Muscle layer of colon (tissue), 2 donors: ENCODE results near the gene PSRC1.
A peak's percentile ranks its signal among the peaks of the same experiment; 100 is the strongest.

Experiments used
- H3K27ac ChIP-seq: one replicate; pipeline ENCODE4 v1.7.0; 2013; ENCODE audit warnings: low read depth, mild to moderate bottlenecking, low read length, moderate library complexity
- H3K27me3 ChIP-seq, 2 donors: one replicate each; pipeline ENCODE4 v1.7.0; 2013; ENCODE audit warnings: low read length in 2 of 2, mild to moderate bottlenecking in 2 of 2; ENCODE audit not compliant: insufficient read depth in 2 of 2, control insufficient read depth in 1 of 2
- H3K36me3 ChIP-seq: one replicate; pipeline ENCODE4 v1.7.0; 2013; ENCODE audit warnings: mild to moderate bottlenecking, low read length; ENCODE audit not compliant: insufficient read depth
- H3K4me1 ChIP-seq: one replicate; pipeline ENCODE4 v1.7.0; 2013; ENCODE audit warnings: mild to moderate bottlenecking, low read length; ENCODE audit not compliant: insufficient read depth
- H3K4me3 ChIP-seq, 2 donors: one replicate each; pipeline ENCODE4 v1.7.0; 2013; ENCODE audit warnings: low read length in 2 of 2, low read depth in 1 of 2, mild to moderate bottlenecking in 1 of 2, moderate library complexity in 1 of 2
- H3K9ac ChIP-seq: one replicate; pipeline ENCODE4 v1.7.0; 2013; ENCODE audit warnings: low read length
- H3K9me3 ChIP-seq: one replicate; pipeline ENCODE4 v1.7.0; 2013; ENCODE audit warnings: mild to moderate bottlenecking, low read length
- donor health status: abdominal sarcoma.
- donor health status: Adenocarcinoma of cecum.

The PSRC1 gene

GRCh38 chr1:109282952-109283747 is at the start of gene PSRC1:
PSRC1 (minus strand) TSS chr1:109283145.
- Histone ChIP-seq H3K4me1 (peaks cover 18% of the 10 kb centered on the region), H3K27me3 (no peaks in the 10 kb centered on the region), H3K36me3 (no peaks in the 10 kb centered on the region), H3K9me3 (no peaks in the 10 kb centered on the region), H3K4me3 (peak within 1 kb of the TSS; percentile 58 to 85), H3K27ac (peak within 1 kb of the TSS; percentile 84), H3K9ac (peak within 1 kb of the TSS; percentile 51)

DNA sequence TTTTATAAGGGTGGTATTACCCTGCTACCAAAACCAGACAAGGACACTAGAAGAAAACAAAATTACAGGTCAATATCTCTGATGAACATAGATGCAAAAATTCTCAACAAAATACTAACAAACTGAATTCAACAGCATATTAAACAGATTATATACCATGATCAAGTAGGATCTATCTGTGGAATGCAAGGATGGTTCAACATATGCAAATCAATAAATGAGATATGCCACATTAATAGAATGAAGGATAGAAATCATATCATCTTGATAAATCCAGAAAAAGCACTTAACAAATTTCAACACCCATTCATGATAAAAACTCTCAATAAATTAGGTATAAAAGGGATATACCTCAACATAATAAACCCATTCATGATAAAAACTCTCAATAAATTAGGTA is 48.2 kb upstream of the PSRC1 start:
- Histone ChIP-seq H3K27ac (no peak overlapping the region), H3K27me3 (no peaks in the 10 kb centered on the region), H3K4me3 (no peak overlapping the region), H3K4me1 (no peaks in the 10 kb centered on the region), H3K9ac (no peak overlapping the region), H3K9me3 (peaks cover 5% of the 10 kb centered on the region), H3K36me3 (peaks cover 22% of the 10 kb centered on the region)

DNA sequence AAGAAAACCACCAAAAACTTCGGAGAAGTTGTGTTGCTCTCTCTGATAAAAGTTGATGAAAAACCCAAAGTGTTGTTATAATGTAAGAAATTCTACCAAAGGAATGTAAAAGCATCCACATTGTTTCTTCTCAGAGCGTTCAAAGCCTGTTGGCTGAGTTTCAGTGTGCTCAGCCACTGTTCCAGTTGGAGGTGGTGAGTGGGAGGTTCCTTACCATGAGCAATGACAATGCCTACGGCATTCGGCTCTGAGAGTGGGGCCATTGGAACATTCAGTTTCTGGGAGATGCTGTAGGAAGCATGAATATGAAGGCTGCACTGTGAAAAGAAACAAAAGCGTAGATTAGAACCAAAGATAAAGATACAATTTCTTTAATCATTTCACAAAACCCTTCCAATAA is 44.3 kb upstream of the PSRC1 start:
- H3K27ac ChIP-seq, result no peak overlapping the region
- H3K4me3 ChIP-seq, result no peak overlapping the region
- H3K9ac ChIP-seq, result no peak overlapping the region
- peaks cover 36% of the 10 kb centered on the region for H3K36me3 ChIP-seq
- peaks cover 5% of the 10 kb centered on the region for H3K9me3 ChIP-seq
- H3K27me3 ChIP-seq, result no peaks in the 10 kb centered on the region
- H3K4me1 ChIP-seq, result no peaks in the 10 kb centered on the region

GRCh38 chr1:109322974-109323373 is 40.0 kb upstream of the PSRC1 start:
- peaks cover 62% of the 10 kb centered on the region for H3K36me3 ChIP-seq
- H3K9ac ChIP-seq, result no peak overlapping the region
- H3K9me3 ChIP-seq, result no peaks in the 10 kb centered on the region
- H3K27me3 ChIP-seq, result no peaks in the 10 kb centered on the region
- H3K27ac ChIP-seq, result no peak overlapping the region
- H3K4me3 ChIP-seq, result no peak overlapping the region
- no peaks in the 10 kb centered on the region for H3K4me1 ChIP-seq

DNA sequence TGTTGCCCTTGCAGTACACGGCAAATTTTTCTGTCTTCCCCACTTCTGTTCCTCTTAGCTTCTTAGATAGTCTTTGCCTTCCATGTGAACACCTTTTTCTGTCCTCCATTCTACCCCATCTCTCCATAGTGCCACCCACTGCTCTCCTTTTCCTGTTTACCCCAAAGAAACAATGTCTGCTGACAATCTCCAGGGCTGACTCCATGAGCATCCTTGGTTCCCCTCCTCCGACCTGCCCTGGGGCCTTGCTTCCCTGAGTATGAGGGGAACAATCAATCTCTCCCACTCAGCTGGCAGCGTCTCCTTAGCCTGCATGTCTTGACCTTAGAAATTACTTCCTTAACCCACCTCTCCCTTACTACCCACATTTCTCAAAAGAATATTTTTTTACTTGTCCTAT is 36.2 kb upstream of the PSRC1 start:
- no peak overlapping the region for H3K4me3 ChIP-seq
- no peaks in the 10 kb centered on the region for H3K27me3 ChIP-seq
- no peak overlapping the region for H3K27ac ChIP-seq
- peaks cover 65% of the 10 kb centered on the region for H3K36me3 ChIP-seq
- H3K4me1 ChIP-seq, result no peaks in the 10 kb centered on the region
- H3K9ac ChIP-seq, result no peak overlapping the region
- H3K9me3 ChIP-seq, result no peaks in the 10 kb centered on the region

DNA sequence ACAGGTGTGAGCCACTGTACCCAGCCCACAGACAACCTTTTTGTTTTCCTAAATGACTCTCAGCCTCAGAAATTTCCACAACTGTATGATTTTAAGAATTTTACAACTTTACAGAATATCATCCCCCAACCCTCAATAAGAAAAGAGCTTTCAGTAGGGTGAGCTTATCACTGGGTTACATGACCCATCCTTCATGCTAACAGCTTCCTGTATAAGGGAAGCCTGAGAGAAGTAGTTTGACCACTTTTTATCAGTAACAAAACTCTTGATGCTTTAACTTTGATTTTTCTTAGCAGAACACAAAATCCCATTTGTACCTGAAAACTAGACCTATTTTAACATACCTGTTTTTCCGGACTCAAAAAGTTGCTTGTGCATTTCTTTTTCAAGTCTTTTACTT is 33.6 kb upstream of the PSRC1 start:
- Histone ChIP-seq H3K4me3 (no peak overlapping the region), H3K36me3 (peaks cover 57% of the 10 kb centered on the region), H3K27ac (no peak overlapping the region)

DNA sequence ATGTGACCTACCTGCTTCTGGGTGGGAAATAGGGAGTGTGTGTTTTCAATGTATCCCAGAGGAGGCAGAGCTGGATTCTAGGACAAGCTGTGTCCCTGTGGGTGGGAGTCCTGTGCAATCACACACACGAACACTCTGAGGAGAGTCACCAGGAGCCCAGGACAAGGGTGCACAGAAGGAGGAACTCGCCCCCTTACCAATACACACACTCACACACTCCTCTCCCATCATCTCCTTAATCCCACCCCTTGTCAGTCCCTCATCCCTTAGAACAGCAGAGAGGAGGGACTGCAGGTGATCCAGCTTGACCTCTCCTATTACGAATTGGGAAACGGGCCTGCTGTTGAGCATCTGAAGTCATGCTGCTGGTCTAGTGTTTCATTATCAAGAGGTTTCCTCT is 32.3 kb upstream of the PSRC1 start:
- H3K36me3 ChIP-seq, result peaks cover 45% of the 10 kb centered on the region
- H3K27ac ChIP-seq, result no peak overlapping the region
- H3K4me3 ChIP-seq, result no peak overlapping the region
- H3K4me1 ChIP-seq, result no peaks in the 10 kb centered on the region
- H3K9ac ChIP-seq, result no peak overlapping the region
- H3K9me3 ChIP-seq, result no peaks in the 10 kb centered on the region
- H3K27me3 ChIP-seq, result no peaks in the 10 kb centered on the region

More for the DNA sequence above, 33.6 kb upstream of the PSRC1 start:
- Histone ChIP-seq H3K9me3 (no peaks in the 10 kb centered on the region), H3K4me1 (no peaks in the 10 kb centered on the region), H3K9ac (no peak overlapping the region), H3K27me3 (no peaks in the 10 kb centered on the region)

DNA sequence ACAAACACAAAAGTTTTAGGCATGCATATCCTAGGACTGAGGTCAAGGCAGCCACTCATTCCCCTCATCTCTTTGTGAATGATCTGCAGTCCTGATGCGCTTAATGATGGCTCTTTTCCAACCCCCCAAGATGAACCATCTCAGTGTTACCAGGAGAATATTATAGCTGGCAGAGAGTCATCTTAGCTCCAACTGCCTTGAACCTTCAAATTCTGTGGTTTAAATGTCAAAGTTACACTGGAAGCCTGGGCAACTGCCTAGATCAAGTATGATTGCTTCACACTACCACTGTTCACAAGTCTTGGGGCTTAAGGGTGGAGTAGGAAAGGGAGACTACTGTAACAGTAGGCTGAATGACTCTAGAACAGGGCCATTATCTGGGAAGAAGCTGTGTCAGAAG is 31.9 kb upstream of the PSRC1 start:
- Histone ChIP-seq H3K27me3 (no peaks in the 10 kb centered on the region), H3K4me1 (no peaks in the 10 kb centered on the region), H3K4me3 (no peak overlapping the region), H3K9ac (no peak overlapping the region), H3K9me3 (no peaks in the 10 kb centered on the region), H3K27ac (no peak overlapping the region), H3K36me3 (peaks cover 41% of the 10 kb centered on the region)

GRCh38 chr1:109312978-109313775 is 30.2 kb upstream of the PSRC1 start:
- no peak overlapping the region for H3K27ac ChIP-seq
- peaks cover 32% of the 10 kb centered on the region for H3K36me3 ChIP-seq
- no peak overlapping the region for H3K4me3 ChIP-seq
- H3K27me3 ChIP-seq, result no peaks in the 10 kb centered on the region
- no peak overlapping the region for H3K9ac ChIP-seq
- H3K4me1 ChIP-seq, result no peaks in the 10 kb centered on the region
- no peaks in the 10 kb centered on the region for H3K9me3 ChIP-seq

DNA sequence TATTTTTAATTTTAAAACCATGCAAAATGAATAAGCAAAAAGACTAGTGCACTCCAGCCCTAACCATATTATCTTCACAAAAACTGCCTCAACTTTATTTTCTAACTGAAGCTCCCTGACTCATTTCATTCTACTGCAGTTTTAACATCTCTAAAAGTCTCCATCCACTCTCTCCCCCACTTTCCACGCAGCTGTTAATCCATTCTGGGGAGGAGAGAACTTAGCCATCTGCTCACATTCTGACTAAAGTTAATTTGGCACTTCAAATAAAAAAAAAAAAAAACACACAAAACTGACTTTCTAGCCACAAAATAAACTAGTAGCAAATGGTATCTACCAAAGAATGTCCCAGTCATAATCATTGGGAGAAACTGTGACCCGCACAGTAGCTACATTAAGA is 29.3 kb upstream of the PSRC1 start:
- Histone ChIP-seq H3K9ac (no peak overlapping the region), H3K27ac (no peak overlapping the region), H3K4me1 (no peaks in the 10 kb centered on the region), H3K4me3 (no peak overlapping the region), H3K36me3 (peaks cover 24% of the 10 kb centered on the region), H3K27me3 (no peaks in the 10 kb centered on the region), H3K9me3 (no peaks in the 10 kb centered on the region)

DNA sequence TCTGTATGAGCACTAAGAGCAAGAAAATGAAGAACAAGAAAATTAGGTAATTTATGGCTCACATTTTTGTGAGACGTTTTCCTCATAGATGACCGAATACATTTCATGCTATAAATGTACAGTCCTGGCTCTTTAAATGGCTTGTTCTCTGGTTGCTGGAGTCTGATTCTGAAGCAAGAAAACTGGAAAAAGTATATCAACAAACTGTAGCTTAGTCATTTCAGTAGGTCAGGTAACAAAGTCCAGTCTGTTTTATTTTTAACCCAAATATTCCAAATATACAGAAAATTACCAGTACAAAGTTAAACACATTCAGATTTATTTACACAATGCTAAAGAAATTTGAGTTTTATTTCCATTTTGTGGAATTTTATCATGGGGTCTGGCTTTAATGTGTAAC is 26.4 kb upstream of the PSRC1 start:
- Histone ChIP-seq H3K27me3 (no peaks in the 10 kb centered on the region), H3K4me3 (no peak overlapping the region), H3K27ac (no peak overlapping the region), H3K4me1 (no peaks in the 10 kb centered on the region), H3K9ac (no peak overlapping the region), H3K36me3 (peaks cover 12% of the 10 kb centered on the region), H3K9me3 (no peaks in the 10 kb centered on the region)
